Tongue (tissue), 2 donors: ENCODE data around the gene CABP2. TPM values are rescaled to one million over a fixed set of nuclear protein-coding genes. Genes with fewer than 3 reads are reported as not detected.
A peak's percentile ranks its signal among the peaks of the same experiment; 100 is the strongest.
"Not testable (repeated sequence)": the region's sequence is repeated elsewhere in the genome, so short reads cannot be mapped to it uniquely, and the experiment has no call there.

Experiments used
- DNase-seq: peaks from one replicate; pipeline ENCODE4 v3.0.0-alpha.2; 2015
- total RNA-seq: library from RNA; depleted of rRNA; stranded (reverse); fragments of >200 nt; gene quantifications from one replicate; pipeline ENCODE4 v1.2.3, GENCODE V29; 2014

The CABP2 gene
- not detected for total RNA-seq

- peak; percentile 20 for DNase-seq
These were observed at the start of gene CABP2 for GRCh38 chr11:67522844-67523555. Gene CABP2, minus strand, starts transcription at chr11:67523446. Its CDS starts 120 bp downstream, at chr11:67523326.

- peak; percentile 67 for DNase-seq
These were observed 49.6 kb upstream of the CABP2 start for GRCh38 chr11:67572747-67573419.

- DNase-seq: no peak
These were observed 49.1 kb upstream of the CABP2 start for GRCh38 chr11:67572305-67572704.

DNA sequence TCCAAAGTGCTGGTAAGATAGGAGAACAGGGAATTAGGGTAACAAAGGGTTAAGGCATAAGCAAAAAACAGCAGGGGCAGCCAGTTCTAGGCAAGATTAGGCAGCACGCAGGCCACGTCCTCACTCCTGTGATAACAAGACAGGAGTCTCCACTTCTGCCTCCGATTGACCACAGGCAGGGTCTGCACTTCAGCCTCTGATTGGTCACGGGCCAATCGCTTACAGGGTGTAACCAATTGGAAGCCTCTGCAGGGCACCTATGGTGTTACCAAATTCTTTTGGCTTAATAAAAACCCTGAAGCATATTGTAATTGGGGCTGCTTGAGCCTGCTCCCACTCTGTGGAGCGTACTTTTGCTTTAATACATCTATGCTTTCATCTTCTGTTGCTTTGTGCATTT is 48.2 kb upstream of the CABP2 start:
- no peak for DNase-seq

- no peak for DNase-seq
These were observed 41.0 kb upstream of the CABP2 start for GRCh38 chr11:67564230-67564629.

- DNase-seq: not testable (repeated sequence)
These were observed 40.5 kb upstream of the CABP2 start for GRCh38 chr11:67563705-67564114.

DNA sequence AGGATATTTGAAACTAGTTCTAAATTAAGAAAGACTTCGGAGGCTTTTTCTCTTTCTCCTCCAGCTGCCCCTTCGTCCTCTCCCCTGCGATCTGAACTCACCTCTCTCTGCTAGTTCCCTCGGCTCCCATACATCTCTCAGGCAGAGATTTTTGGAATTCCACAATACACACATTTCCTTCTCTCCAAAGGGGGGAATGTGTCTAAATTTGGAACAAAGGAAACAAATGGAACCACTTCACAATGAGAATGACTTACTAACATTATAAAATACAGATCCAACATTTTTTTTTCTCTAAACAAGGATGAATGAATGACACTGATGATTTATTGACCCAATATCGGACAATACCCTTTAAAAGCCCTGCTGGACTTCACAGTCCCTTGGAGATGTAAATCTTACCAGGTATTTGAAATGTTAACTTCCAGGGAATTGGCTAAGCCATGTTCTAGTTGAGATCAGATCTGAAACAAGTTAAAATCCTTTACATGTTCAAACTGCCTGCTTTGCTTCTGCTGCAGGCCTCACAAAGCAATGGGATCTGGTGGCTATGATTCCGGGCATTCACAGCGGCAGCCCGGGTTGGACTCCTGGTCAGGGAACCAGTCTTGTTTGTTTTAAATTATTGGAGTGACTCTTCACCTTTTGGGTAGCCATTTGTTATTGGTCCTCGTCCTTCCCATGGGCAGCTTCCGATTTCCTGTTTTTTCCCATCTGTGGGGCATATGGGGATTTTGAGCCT is 39.9 kb upstream of the CABP2 start:
- DNase-seq: no peak

- no peak for DNase-seq
These were observed 38.8 kb upstream of the CABP2 start for GRCh38 chr11:67561971-67562619.

- DNase-seq: peak; percentile 74
These were observed 35.0 kb upstream of the CABP2 start for GRCh38 chr11:67558084-67558772.

DNA sequence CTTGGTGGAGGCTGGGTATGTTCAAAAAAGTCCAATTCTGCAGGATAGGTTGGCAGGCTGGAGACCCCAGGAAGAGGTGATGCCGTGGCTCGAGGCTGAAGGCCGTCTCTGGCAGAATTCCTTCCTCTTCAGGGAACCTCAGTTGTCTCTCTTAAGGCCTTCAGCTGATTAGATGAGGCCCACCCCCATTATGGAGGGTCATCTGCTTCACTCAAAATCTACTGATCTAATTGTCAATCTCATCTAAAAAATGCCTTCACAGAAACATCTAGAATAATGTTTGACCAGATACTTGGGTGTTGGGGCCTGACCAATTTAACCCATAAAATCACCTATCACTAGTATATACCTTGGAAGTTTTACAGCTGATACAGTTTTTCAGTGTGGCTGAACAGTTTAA is 33.0 kb upstream of the CABP2 start:
- no peak for DNase-seq

GRCh38 chr11:67551697-67552096 is 28.5 kb upstream of the CABP2 start:
- not testable (repeated sequence) for DNase-seq

DNA sequence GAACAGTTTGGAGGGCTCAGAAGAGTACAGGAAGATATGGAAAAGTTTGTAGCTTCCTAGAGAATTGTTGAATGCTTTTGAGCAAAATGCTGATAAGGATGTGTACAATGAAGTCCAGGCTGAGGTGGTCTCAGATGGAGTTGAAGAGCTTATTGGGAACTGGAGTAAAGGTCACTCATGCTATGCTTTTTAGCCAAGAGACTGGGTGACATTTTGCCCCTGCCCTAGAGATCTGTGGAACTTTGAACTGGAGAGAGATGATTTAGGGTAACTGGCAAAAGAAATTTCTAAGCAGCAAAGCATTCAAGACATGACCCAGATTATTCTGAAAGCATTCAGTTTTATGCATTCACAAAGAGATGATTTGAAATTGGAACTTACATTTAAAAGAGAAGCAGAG is 27.9 kb upstream of the CABP2 start:
- no peak for DNase-seq

- no peak for DNase-seq
These were observed 25.4 kb upstream of the CABP2 start for GRCh38 chr11:67548555-67549110.

DNA sequence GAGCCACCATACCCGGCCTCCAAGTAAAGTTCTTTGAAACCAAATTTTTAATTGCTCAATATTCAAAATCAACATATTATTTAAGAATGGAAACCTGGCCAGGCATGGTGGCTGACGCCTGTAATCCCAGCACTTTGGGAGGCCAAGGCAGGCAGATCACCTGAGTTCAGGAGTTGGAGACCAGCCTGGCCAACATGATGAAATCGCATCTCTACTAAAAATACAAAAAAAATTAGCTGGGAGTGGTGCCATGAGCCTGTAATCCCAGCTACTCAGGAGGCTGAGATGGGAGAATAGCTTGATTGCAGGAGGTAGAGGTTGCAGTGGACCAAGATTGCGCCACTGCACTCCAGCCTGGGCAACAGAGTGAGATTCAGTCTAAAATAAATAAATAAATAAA is 24.9 kb upstream of the CABP2 start:
- not testable (repeated sequence) for DNase-seq

DNA sequence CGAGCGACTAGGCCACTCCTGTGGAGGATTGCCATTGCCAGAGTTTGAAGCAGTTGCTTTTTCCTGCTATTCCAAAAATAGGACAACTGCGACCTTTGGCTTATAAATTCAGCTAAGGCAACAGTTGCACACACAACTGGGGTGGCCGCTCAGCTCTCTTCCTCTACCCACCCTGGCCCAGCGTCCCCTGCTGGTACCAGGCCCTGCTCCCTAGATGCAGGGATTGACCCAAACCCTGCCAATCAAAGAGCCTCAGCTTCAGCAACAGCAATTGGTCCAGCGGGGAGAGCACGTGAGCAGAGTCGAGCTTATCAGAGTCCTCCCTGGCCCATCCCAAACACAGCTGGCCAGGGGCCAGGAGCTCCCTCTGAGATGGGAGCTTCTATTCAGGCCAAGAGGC is 22.0 kb upstream of the CABP2 start:
- peak; percentile 61 for DNase-seq

- DNase-seq: peak; percentile 25
These were observed 21.5 kb upstream of the CABP2 start for GRCh38 chr11:67544616-67545242.

GRCh38 chr11:67543585-67543984 is 20.3 kb upstream of the CABP2 start:
- DNase-seq: no peak

GRCh38 chr11:67542971-67543370 is 19.7 kb upstream of the CABP2 start:
- DNase-seq: no peak

DNA sequence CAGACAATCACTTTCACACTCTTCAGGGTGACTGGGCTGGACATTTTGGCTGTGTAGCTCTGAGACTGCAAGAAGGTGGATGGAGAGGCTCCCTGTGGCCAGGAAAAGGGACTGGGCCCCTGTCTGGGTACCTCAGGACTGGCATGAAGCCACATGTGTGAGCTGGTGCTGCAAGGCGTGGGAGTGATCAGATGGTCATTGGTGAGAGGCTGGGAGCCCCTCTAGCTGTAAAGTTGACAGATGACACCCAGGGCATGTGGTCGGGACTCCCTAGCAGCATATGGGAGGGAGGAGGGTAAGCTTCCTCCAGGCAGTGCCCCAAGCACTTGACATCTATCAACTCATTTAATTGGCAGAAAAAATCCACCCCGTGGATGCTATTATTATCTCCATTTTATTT is 18.9 kb upstream of the CABP2 start:
- no peak for DNase-seq

DNA sequence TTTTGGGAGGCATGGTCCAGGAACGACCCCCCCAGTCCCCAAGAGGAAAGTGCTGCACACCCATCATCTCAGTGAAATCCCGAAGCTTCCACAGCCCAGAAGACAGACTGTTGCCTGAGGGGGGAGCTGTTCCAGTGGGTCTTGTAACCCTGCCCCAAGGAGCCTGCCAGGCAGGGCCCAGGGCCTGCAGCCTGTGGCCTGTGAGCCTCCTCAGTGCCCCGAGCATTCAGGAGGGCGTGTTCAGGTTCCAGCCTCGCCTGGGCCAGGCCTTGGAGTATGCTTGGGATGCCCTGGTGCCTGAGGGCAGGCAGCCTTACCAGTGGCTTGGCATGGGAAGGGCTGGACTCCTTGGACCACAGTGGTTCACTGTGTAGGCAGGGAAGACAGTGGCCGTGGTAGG is 18.0 kb upstream of the CABP2 start:
- DNase-seq: no peak

DNA sequence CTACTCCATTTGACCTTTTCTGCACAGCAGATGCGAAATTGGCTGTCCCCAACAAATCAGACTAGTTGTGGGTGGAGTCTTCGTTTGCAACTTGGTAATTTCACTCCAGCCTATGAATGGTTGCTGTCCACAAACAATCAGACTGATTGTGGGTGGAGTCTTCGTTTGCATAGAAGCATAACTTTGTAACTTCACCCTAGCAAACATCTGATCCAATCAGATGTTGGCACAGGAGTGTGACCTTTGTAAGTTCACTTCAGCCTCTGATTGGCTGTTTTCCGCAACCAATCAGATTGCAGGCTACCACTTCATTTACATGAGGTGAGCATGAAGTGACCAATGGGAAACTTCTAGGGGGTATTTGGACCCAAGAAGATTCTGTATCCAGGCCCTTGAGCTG is 16.3 kb upstream of the CABP2 start:
- DNase-seq: no peak
